Right lung (tissue), 10 donors: Measurements from ENCODE around the gene PSMD13. TPM values are rescaled to one million over a fixed set of nuclear protein-coding genes. Genes with fewer than 3 reads are reported as not detected.
A peak's percentile ranks its signal among the peaks of the same experiment; 100 is the strongest.
"Not testable (repeated sequence)": the region's sequence is repeated elsewhere in the genome, so short reads cannot be mapped to it uniquely, and the experiment has no call there.

Experiments
- DNase-seq, 2 donors: peaks; one replicate each; pipeline ENCODE4 v3.0.0-alpha.2; 2013
- long read RNA-seq, 8 donors: transcript quantifications; one replicate each; lab custom pipeline, GENCODE V29; 2026
- polyA plus RNA-seq, 5 donors: library from polyadenylated mRNA; unstranded; fragments of 120-200 nt; gene quantifications; one replicate each; pipeline versions ENCODE4 v1.2.1 to v1.2.3, GENCODE V29; 2013; ENCODE audit warnings: inconsistent platforms in 1 of 5, low replicate concordance in 1 of 5; ENCODE audit not compliant: insufficient read length in 5 of 5, insufficient read depth in 1 of 5

Gene PSMD13
- 100 to 1,000 TPM; 131 to 161 (median 153) TPM for polyA plus RNA-seq
- long read RNA-seq, donor 1, transcript PSMD13-212 (13 exons, 1,991 nt): major isoform, 41 of 63 reads
- long read RNA-seq, donor 1, transcript PSMD13-207 (1 exons, 2,200 nt): minor isoform, 18 of 63 reads
- long read RNA-seq, donor 1, partial matches to known transcripts: 0 of 63 reads
- long read RNA-seq, donor 1, other reads (novel, unspliced or antisense): 0 of 63 reads
- long read RNA-seq, donor 2, transcript PSMD13-212 (13 exons, 1,991 nt): major isoform, 23 of 32 reads
- long read RNA-seq, donor 2, partial matches to known transcripts: 0 of 32 reads
- long read RNA-seq, donor 2, other reads (novel, unspliced or antisense): 0 of 32 reads
- long read RNA-seq, donor 3, transcript PSMD13-207 (1 exons, 2,200 nt): major isoform, 27 of 52 reads
- long read RNA-seq, donor 3, transcript PSMD13-212 (13 exons, 1,991 nt): minor isoform, 23 of 52 reads
- long read RNA-seq, donor 3, partial matches to known transcripts: 0 of 52 reads
- long read RNA-seq, donor 3, other reads (novel, unspliced or antisense): 0 of 52 reads
- long read RNA-seq, donor 4, transcript PSMD13-212 (13 exons, 1,991 nt): major isoform, 25 of 40 reads
- long read RNA-seq, donor 4, transcript PSMD13-207 (1 exons, 2,200 nt): minor isoform, 13 of 40 reads
- long read RNA-seq, donor 4, partial matches to known transcripts: 0 of 40 reads
- long read RNA-seq, donor 4, other reads (novel, unspliced or antisense): 0 of 40 reads
- long read RNA-seq, donor 5, transcript PSMD13-212 (13 exons, 1,991 nt): major isoform, 44 of 72 reads
- long read RNA-seq, donor 5, transcript PSMD13-207 (1 exons, 2,200 nt): minor isoform, 18 of 72 reads
- long read RNA-seq, donor 5, partial matches to known transcripts: 7 of 72 reads
- long read RNA-seq, donor 5, other reads (novel, unspliced or antisense): 0 of 72 reads
- long read RNA-seq, donor 6, transcript PSMD13-207 (1 exons, 2,200 nt): minor isoform, 13 of 72 reads
- long read RNA-seq, donor 6, transcript PSMD13-212 (13 exons, 1,991 nt): major isoform, 50 of 72 reads
- long read RNA-seq, donor 6, partial matches to known transcripts: 7 of 72 reads
- long read RNA-seq, donor 6, other reads (novel, unspliced or antisense): 0 of 72 reads
- long read RNA-seq, donor 7, transcript PSMD13-212 (13 exons, 1,991 nt): major isoform, 35 of 38 reads
- long read RNA-seq, donor 7, partial matches to known transcripts: 0 of 38 reads
- long read RNA-seq, donor 7, other reads (novel, unspliced or antisense): 0 of 38 reads
- long read RNA-seq, donor 8, transcript PSMD13-212 (13 exons, 1,991 nt): major isoform, 16 of 21 reads
- long read RNA-seq, donor 8, partial matches to known transcripts: 0 of 21 reads
- long read RNA-seq, donor 8, other reads (novel, unspliced or antisense): 0 of 21 reads

DNA sequence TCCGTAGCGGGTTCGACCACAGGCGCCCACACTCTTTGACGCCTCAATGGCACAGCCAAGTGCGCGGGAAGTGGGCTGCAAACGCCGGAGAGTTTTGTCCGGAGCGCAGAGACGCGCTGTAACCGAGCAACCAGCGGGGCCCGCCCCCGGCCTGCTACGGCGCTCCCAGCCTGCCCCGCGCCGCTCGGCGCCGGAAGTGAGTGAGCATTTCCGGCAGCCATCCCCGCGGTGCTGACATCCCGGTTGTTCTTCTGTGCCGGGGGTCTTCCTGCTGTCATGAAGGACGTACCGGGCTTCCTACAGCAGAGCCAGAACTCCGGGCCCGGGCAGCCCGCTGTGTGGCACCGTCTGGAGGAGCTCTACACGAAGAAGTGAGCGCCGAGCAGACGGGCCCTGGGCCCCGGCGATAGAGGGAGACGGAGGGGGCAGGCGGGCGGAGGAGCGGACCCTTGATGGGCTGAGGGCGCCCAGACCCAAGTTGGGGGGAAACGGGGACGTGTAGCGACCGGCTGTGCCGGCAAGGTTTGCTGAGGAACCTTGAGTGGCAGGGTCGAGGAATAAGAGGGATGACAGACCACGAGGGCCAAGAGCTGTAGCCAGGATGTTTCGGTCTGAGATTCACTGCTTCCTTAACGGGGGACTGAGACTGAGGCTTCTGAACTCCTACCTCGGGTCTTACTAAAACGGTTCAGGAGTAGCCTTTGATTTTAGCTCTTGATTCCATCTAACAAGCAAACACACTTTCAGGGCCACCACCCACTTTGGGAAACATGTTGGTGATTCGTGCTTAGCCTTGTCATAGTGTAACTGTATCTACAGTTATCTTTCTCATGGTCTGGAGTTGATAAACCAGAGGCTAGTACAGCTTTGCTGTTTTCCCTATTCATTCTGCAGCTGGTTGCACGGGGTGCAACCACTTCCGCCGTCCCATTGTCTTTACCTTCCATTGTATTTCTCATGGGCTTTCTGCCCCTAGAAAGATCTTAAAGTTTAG lies at the start of gene PSMD13:
Gene PSMD13, plus strand, starts transcription at position 203 of the 994 bp plus-strand sequence. Its CDS starts 74 bp downstream, at position 277.
- DNase-seq: peak; percentile 85 to 87

DNA sequence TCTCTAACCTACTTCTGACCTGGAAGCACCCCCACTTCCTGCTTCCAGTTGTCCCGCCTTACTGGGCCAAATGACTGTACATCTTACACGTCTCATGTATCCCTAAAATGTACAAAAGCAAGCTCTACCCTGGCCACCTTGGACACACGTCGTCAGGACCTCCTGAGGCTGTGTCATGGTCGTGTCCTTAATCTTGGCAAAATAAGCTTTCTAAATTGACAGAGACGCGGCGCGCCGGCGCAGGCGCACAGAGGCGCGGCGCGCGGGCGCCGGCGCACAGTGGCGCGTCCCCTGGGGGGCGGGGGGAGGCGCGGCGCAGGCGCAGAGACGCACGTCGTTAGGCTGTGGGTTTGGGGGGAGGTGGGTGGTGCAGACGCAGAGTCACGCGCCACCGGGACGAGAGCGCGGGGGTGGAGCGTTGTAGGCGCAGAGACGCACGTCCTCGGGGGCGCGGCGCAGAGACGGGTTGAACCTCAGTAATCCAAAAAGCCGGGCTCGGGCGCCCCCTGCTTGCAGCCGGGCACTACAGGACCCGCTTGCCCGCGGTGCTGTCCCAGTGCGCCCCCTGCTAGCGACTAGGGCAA lies 47.5 kb upstream of the PSMD13 start:
- not testable (repeated sequence) for DNase-seq

GRCh38 chr11:189843-190311 lies 46.9 kb upstream of the PSMD13 start:
- not testable (repeated sequence) for DNase-seq

- not testable (repeated sequence) for DNase-seq
These were observed 46.2 kb upstream of the PSMD13 start for GRCh38 chr11:190546-190945.

GRCh38 chr11:191490-192478 lies 45.0 kb upstream of the PSMD13 start:
- DNase-seq: not testable (repeated sequence)

- DNase-seq: not testable (repeated sequence)
These were observed 44.1 kb upstream of the PSMD13 start, which contains the start of gene SCGB1C1 for GRCh38 chr11:192674-193128. Gene SCGB1C1 (plus strand): TSS chr11:193078. CDS start chr11:193100, 22 bp downstream.

- DNase-seq: not testable (repeated sequence)
These were observed 43.3 kb upstream of the PSMD13 start for GRCh38 chr11:193481-193880.

- DNase-seq: no peak
These were observed 39.7 kb upstream of the PSMD13 start for GRCh38 chr11:196786-197731.

DNA sequence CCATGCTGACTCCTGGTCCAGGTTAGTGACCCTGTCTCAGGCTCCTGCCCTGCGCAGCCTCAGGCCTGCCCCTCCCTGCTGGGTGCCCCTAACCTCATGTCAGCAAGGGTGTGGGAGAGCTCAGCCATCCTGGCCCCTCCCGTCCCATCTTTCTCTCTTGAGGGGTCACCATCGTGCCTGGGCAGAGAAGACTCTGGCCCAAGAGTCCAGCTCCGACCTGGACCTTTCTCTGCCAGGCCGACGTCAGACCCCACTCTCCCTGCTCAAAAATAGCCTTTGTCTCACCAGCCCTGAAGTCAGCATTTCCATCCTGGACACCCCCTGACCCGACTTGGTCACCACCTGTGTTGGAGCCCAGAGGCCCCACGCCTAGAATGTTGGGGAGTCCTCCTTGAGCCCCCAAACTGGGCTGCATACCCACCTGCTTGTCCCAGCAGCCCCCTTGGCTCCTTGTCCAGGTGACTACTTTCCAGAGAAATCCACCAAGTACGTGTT lies 39.0 kb upstream of the PSMD13 start:
- no peak for DNase-seq

DNA sequence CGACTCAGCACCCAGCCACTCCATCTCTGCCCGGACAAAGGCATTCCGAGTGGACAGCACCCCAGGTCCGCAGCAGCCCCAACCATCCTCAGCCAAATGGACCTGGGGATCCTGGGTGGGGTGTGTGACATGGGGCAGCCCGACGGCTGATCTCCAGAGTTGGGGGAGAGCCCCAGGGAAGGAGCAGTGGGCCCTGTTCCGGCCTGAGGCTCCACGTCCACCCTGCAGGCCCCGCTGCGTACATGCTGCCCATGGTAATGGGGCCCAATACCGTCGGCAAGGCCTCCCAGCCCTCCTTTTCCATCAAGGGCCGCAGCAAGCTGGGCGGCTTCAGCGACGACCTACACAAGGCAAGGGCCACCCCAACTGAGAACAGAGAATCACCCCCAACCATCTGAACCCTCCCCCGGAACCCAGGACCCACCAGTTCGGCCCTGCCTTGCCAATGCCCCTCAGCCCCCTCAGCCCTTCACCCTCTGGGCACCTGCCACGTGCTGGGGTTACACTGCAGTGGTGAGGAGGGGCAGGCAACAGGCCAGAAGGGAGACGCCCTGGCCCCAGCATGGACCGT lies 38.5 kb upstream of the PSMD13 start:
- DNase-seq: no peak

DNA sequence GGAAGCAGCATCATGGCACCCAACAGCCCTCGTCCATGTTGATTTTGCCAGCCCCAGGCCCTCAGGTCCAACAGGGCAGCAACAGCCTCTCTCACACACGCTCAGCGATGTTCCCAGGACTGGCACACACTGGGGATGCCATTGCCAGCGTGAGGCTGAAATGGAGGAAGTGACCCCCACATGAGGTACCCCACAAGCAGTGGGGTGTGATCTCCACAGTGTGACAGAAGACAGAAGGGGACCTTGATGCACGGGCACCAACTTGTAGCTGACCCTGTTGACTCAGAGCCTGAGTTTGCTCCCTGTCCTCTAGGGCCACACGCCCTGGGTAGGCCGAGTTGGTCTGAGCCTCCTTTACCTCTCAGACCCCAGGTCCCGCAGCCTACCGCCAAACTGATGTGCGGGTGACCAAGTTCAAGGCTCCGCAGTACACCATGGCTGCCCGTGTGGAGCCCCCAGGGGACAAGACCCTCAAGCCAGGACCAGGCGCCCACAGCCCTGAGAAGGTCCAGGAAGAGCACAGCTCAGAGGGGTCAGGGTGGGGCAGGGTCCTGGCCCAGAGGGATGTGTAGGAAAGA lies 37.7 kb upstream of the PSMD13 start:
- no peak for DNase-seq

DNA sequence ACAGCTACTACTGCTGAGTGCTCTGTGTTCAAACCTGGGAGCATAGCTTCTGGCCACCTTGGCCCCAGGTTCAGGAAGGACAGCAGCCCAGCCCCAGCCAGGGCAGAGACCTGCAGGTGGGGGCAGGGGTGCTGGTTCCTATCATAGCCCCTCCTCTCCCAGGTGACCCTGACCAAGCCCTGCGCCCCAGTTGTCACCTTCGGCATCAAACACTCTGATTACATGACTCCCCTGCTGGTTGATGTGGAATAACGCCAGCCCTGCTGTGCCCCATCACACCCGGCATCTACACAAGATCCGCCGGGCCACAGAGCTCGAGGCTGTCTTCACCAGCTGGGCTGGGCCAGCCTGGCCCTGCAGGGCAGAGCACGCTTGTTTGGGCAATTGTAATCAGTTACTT lies 37.0 kb upstream of the PSMD13 start:
- no peak for DNase-seq

- no peak for DNase-seq
These were observed 36.4 kb upstream of the PSMD13 start for GRCh38 chr11:200224-201003.

DNA sequence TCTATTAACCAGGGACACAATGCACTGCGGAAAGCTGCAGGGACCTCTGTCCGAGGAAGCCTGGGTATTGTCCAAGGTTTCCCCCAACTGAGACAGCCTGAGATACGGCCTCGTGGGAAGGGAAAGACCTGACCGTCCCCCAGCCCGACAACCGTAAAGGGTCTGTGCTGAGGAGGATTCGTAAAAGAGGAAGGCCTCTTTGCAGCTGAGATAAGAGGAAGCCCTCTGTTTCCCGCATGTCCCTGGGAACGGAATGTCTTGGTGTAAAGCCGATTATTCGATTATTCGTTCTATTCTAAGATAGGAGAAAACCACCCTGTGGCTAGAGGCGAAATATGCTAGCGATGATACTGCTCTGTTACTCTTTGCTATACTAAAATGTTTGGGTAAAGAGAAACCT lies 34.8 kb upstream of the PSMD13 start:
- DNase-seq: no peak

- DNase-seq: no peak
These were observed 34.3 kb upstream of the PSMD13 start for GRCh38 chr11:202490-202889.
